ENCODE measurements around the gene ALG14. TPM values are rescaled to one million over a fixed set of nuclear protein-coding genes. Genes with fewer than 3 reads are reported as not detected.

The ALG14 gene
- total RNA-seq, 1 donor from 2014 or later, result 2.0 TPM

DNA sequence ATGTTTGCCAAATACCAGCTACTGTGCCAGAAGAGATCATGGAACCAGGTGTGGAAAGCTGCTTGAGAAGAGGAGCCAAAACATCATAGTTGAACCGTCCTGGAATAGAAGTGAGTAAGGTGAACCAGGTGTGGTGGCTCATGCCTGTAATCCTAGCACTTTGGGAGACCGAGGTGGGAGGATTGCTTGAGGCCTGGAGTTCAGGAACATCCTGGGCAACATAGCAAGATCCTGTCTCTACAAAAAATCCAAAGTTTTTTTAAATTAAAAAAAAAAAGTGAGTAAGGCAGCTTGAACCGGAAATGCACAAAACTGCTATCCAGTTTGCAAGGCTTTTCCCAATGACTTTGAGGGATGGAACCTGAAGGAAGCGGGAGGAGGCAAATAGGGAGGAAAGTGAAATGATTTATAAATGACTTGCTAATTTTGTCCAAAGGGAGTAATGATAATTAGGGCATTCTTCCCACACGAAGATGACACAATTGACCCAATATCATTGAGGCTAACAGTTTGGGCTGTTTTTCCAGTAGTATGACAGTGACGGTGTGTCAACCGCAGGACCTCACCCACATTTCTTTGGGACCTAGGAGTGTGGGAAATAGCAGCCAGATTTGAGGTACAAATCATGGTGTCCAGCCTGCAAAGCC is 144.3 kb downstream of the ALG14 start:
- intact Hi-C loops (cut with DNase I), result loop anchor here (5.0 kb wide), 2 partner anchors 34 to 94 kb away; no protein-coding TSS in a partner anchor
- no peak for DNase-seq (ENCODE audit: missing footprints)
- ATAC-seq, result no peak

DNA sequence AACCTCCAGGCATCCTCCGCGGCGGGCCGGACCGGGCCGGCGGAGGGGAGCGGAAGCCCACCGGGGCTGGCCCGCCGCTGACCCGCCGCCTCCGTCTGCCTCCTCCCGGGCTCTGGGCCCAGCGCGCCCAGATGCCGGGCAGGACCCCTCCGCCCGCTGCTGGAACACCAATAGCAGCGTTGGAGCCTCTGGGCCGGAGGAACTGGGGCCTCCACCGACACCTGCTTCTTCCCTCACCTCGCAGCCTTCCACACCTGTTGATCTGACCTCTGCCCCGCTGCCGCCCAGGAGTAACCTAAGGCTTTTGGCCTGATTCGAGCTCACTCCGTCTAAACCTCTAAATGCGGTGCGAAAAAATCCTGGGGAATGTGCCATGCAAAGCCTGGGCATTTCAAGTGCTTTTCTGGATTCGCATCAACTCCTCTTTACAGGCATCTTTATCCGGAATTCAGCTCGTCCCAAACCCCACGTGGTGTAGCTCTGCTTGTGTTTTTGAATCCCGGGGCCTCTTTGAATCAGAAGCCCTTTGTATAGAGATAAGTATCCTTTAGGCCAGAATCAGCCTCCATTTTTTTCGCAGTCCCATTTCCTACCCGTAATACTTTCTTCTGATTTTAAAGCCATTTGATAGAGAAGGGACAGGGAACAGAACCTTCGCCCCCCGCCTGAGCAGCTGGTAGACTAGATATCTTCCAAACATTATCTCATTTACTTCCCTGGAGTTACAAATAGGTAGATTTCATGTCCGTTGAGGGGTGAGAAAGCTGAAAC is 145.2 kb downstream of the ALG14 start:
- intact Hi-C loops (cut with DNase I), result loop anchor here (2.0 to 5.0 kb wide), 4 partner anchors 35 to 113 kb away; no protein-coding TSS in a partner anchor
- DNase-seq (ENCODE audit: missing footprints) (no peak), ATAC-seq (no peak)

DNA sequence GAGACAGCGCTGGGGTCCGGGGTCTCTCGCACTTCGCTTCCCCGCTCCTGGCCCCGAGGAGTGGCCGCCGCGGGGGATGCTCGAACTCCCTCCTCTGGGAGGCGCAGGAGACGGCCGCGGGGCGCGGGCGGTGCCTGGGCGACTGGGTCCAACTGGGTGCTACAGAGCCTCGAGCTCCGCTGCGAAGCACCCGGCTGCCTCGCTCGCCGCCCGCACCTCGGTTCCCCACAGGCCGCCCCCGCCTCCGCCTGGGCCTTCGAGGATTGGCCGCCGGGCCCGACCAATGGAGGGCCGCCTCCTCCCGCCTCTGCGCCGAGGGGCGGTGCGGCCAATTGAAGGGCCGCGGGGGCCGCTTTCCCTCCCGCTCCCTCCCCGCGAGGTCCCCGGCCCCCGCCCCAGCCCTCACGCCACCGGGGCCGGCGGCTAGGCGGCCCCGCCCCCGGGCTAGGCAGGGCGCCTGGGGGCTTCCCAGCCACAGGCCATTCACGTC is 145.8 kb downstream of the ALG14 start, which contains the start of gene CNN3:
CNN3 (minus strand) TSS at position 196 of the 490 bp plus-strand sequence. CDS start 216 bp downstream, outside the sequence.
- DNase-seq (ENCODE audit: missing footprints), result peak; percentile 94
- intact Hi-C loops (cut with DNase I), result loop anchor here (2.0 to 5.0 kb wide), 4 partner anchors 35 to 114 kb away; no protein-coding TSS in a partner anchor
- ATAC-seq, result peak; percentile 95

DNA sequence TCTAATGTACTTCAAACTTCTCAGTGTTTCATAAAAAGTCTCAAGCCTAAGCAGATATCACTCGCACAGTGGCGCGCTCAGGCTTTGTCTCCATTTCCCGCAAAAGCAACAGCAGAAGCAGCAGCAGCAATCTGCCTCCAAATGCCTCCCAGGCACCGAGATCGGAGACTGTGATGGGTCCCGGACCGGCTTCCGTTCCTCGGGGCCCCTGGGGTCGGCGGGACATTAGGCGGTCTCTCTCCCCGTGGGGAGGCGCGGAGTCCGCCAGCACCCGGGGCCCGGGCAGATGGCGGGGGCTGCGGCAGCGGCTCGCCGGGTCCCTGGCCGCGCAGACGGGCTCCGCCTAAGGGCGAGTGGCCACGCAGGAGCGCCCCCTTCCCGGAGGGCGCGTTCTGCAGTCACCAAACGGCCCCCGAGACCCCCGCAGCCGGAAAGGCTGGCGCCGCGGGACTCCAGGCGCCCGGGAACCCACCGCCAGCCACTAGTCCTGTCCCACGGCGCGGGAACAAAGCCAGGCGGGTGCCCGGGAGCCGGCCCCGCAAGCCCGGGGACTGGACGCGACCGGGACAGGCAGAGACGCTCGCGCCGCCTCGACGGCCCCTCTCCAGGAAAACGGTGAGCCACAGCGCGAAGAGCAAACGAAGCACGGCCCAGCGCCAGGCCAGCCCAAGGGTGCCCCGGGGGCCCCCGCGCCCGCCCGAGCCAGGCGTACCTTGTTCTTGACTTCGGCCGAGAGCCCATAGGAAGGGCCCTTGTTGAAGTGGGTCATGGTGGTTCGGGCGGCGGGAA is 146.4 kb downstream of the ALG14 start:
- DNase-seq (ENCODE audit: missing footprints) (peak; percentile 72), ATAC-seq (peak; percentile 75)
- intact Hi-C loops (cut with DNase I), result loop anchor here (2.0 to 5.0 kb wide), 4 partner anchors 36 to 114 kb away; no protein-coding TSS in a partner anchor

DNA sequence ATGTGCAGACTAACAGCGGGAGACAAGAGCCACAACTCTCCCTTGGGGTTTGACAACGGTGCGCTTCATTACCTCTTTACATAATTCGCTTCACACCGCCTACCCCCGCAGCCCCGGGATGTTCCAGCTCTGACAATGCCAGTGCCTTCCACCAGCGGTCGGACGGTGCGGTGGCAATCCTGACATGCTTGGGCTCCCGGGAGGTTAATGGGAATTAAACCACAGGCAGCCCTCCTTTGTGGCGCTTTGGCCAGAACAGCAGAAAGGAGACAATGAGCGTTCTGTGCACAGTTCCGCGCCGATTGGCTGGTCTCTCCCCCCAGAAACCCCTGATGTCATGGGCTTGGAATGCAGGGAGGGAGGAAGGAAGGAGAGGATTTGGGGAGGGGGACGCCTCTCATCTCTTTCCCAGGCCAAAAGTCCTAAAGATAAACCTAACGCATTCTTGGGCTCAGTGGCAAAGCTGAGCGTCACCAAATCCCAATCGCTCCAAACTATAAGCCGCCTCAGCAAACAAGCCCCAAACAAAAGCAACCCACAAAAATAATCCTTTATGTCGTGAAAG is 147.1 kb downstream of the ALG14 start:
- DNase-seq (ENCODE audit: missing footprints), result peak; percentile 79
- intact Hi-C loops (cut with DNase I), result loop anchor here (2.0 to 5.0 kb wide), 4 partner anchors 37 to 115 kb away; no protein-coding TSS in a partner anchor
- peak; percentile 40 for ATAC-seq

DNA sequence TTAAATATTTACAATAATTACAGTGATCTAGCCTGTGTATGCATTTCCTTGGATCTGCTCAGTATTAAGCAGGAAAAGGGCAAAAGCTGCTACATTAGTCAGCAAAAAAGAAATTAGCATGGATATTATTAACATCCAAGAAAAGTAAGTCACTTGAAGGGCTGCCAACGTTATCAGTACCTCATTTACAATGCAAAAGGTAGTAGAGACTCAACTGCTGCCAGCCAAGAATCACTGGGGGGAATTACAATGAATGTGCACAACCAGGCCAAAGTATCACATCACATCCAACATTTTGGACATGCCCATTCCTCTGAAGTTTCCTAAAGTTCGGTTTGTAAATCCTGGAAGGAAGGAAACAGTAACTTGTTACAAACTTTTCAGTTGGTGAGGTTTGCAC is 147.7 kb downstream of the ALG14 start:
- no peak for DNase-seq (ENCODE audit: missing footprints)
- intact Hi-C loops (cut with DNase I), result loop anchor here (5.0 kb wide), 2 partner anchors 37 to 97 kb away; no protein-coding TSS in a partner anchor
- ATAC-seq, result no peak

Other genes starting within 250 kb of the ALG14 start
- 57.0 TPM for gene CNN3, start 145.8 kb downstream of the ALG14 start, total RNA-seq
- gene TLCD4, start 44.4 kb upstream of the ALG14 start, total RNA-seq, result 53.6 TPM
- 16.4 TPM for gene RWDD3, start 161.3 kb upstream of the ALG14 start, total RNA-seq